Stimulated activated CD8-positive, alpha-beta memory T cell treated with anti-CD3 and anti-CD28 coated beads, Interleukin-4, amount 100 ng/mL, for 48 hours (primary cell): ENCODE measurements around the gene DEFB114.
"Not testable (repeated sequence)": the region's sequence is repeated elsewhere in the genome, so short reads cannot be mapped to it uniquely, and the experiment has no call there.

Experiments used
- DNase-seq: peaks from one replicate; pipeline ENCODE4 v3.0.0-alpha.2; 2020

Gene DEFB114

GRCh38 chr6:49964064-49964463 is at the start of gene DEFB114:
Gene DEFB114 (minus strand): TSS chr6:49964164. CDS start chr6:49964105, 59 bp downstream.
- DNase-seq = no peak

- no peak for DNase-seq
Measured at GRCh38 chr6:50007819-50008218, 43.9 kb upstream of the DEFB114 start.

GRCh38 chr6:50003139-50003538 is 39.2 kb upstream of the DEFB114 start:
- no peak for DNase-seq

- no peak for DNase-seq
Measured at GRCh38 chr6:49995278-49995677, 31.3 kb upstream of the DEFB114 start.

GRCh38 chr6:49988900-49989299 is 24.9 kb upstream of the DEFB114 start:
- no peak for DNase-seq

- no peak for DNase-seq
Measured at GRCh38 chr6:49987749-49988148, 23.8 kb upstream of the DEFB114 start.

- no peak for DNase-seq
Measured at GRCh38 chr6:49986551-49986950, 22.6 kb upstream of the DEFB114 start.

GRCh38 chr6:49982046-49982445 is 18.1 kb upstream of the DEFB114 start:
- DNase-seq = no peak

- DNase-seq = no peak
Measured at GRCh38 chr6:49980898-49981297, 16.9 kb upstream of the DEFB114 start.

- no peak for DNase-seq
Measured at GRCh38 chr6:49979584-49979983, 15.6 kb upstream of the DEFB114 start.

- no peak for DNase-seq
Measured at GRCh38 chr6:49978332-49979226, 14.6 kb upstream of the DEFB114 start.

GRCh38 chr6:49969605-49970004 is 5.6 kb upstream of the DEFB114 start, which contains the start of gene DEFB113:
Gene DEFB113 (minus strand): TSS chr6:49969625. CDS start chr6:49969625, 0 bp downstream.
- no peak for DNase-seq

GRCh38 chr6:49966823-49967222 is 2.9 kb upstream of the DEFB114 start:
- no peak for DNase-seq

- no peak for DNase-seq
Measured at GRCh38 chr6:49966334-49966733, 2.4 kb upstream of the DEFB114 start.

GRCh38 chr6:49958180-49958579 is 5.8 kb downstream of the DEFB114 start:
- no peak for DNase-seq

- DNase-seq = no peak
Measured at GRCh38 chr6:49955847-49956246, 8.1 kb downstream of the DEFB114 start.

GRCh38 chr6:49951926-49952325 is 12.0 kb downstream of the DEFB114 start:
- no peak for DNase-seq

GRCh38 chr6:49950415-49950751 is 13.6 kb downstream of the DEFB114 start:
- no peak for DNase-seq

GRCh38 chr6:49949062-49949461 is 14.9 kb downstream of the DEFB114 start:
- DNase-seq = no peak

- DNase-seq = no peak
Measured at GRCh38 chr6:49946835-49947234, 17.1 kb downstream of the DEFB114 start.

- DNase-seq = not testable (repeated sequence)
Measured at GRCh38 chr6:49944068-49944467, 19.9 kb downstream of the DEFB114 start.

- DNase-seq = no peak
Measured at GRCh38 chr6:49939993-49940498, 23.9 kb downstream of the DEFB114 start.

GRCh38 chr6:49937811-49938210 is 26.2 kb downstream of the DEFB114 start:
- no peak for DNase-seq

- DNase-seq = no peak
Measured at GRCh38 chr6:49937017-49937416, 26.9 kb downstream of the DEFB114 start.

GRCh38 chr6:49935387-49935786 is 28.6 kb downstream of the DEFB114 start:
- DNase-seq = no peak
